IMR-90 (cell line): Measurements from ENCODE around the gene DCAF6. TPM values are rescaled to one million over a fixed set of nuclear protein-coding genes. Genes with fewer than 3 reads are reported as not detected.

Experiments
- ATAC-seq: fragments of 200-7000 bp; cut with Tn5 transposase; 2 replicates; pipeline ENCODE4 v1.9.1; 2020; ENCODE audit warnings: low read depth, mild to moderate bottlenecking, moderate library complexity
- BruUV-seq: library from RNA; stranded (reverse); fragments of 400-500 nt; replicated peaks from 2 replicates; lab custom pipeline; 2021; lab: Mats Ljungman, UMichigan
- CTCF ChIA-PET: fragments of 300-600 bp; formaldehyde crosslinking; extraction: SDS; loops from one replicate; lab custom pipeline; 2021; ENCODE audit warnings: antibody characterized with exemption; lab: Yijun Ruan, JAX
- POLR2A ChIA-PET: fragments of 300-600 bp; sonication (Branson Sonifier 250); formaldehyde crosslinking; loops from one replicate; lab custom pipeline; 2022; ENCODE audit warnings: antibody characterized with exemption; ENCODE audit not compliant: unreplicated experiment; lab: Charles Lee
- DNase-seq: peaks from one replicate; pipeline ENCODE4 v3.0.0; 2013
- H2AFZ ChIP-seq: replicated peaks from 2 replicates; pipeline ENCODE3; 2013; ENCODE audit warnings: low read length, mild to moderate bottlenecking; ENCODE audit not compliant: poor library complexity
- H2AK5ac ChIP-seq: 2 replicates; pipeline ENCODE4 v1.6.1; 2013; ENCODE audit warnings: low read depth, low read length, inconsistent platforms
- H2AK9ac ChIP-seq: replicated peaks from 2 replicates; pipeline ENCODE3; 2013; ENCODE audit warnings: mild to moderate bottlenecking, low read depth, low read length, moderate library complexity; ENCODE audit not compliant: poor library complexity
- H2BK120ac ChIP-seq: 2 replicates; pipeline ENCODE4 v1.6.1; 2013; ENCODE audit warnings: low read depth, low read length, inconsistent platforms
- H2BK15ac ChIP-seq: 3 replicates; pipeline ENCODE4 v1.6.1; 2013; ENCODE audit warnings: low read depth, low read length, inconsistent platforms
- H2BK20ac ChIP-seq: 2 replicates; pipeline ENCODE4 v1.6.1; 2013; ENCODE audit warnings: low read depth, mild to moderate bottlenecking, inconsistent platforms, low read length, moderate library complexity
- H2BK5ac ChIP-seq: 2 replicates; pipeline ENCODE4 v1.6.1; 2013; ENCODE audit warnings: mild to moderate bottlenecking, low read depth, low read length, inconsistent platforms; ENCODE audit not compliant: poor library complexity, severe bottlenecking
- H3K14ac ChIP-seq: replicated peaks from 2 replicates; pipeline ENCODE4 v1.6.1; 2013; ENCODE audit warnings: low read depth, low read length, inconsistent platforms
- H3K18ac ChIP-seq: 2 replicates; pipeline ENCODE4 v1.6.1; 2013; ENCODE audit warnings: low read depth, low read length, control low read depth
- H3K23ac ChIP-seq: 2 replicates; pipeline ENCODE4 v1.6.1; 2013; ENCODE audit warnings: low read depth, low read length, inconsistent platforms
- H3K27ac ChIP-seq: 2 replicates; pipeline ENCODE4 v1.5.1; 2013; ENCODE audit warnings: mild to moderate bottlenecking, control low read depth, low read length; ENCODE audit not compliant: insufficient read depth
- H3K27me3 ChIP-seq: 2 replicates; pipeline ENCODE4 v1.6.1; 2013; ENCODE audit warnings: low read length; ENCODE audit not compliant: control insufficient read depth, insufficient read depth
- H3K36me3 ChIP-seq: 2 replicates; pipeline ENCODE4 v1.6.1; 2013; ENCODE audit warnings: low read length, mixed read lengths; ENCODE audit not compliant: control insufficient read depth, insufficient read depth
- H3K4ac ChIP-seq: 2 replicates; pipeline ENCODE4 v1.6.1; 2013; ENCODE audit warnings: low read depth, low read length, inconsistent platforms
- H3K4me1 ChIP-seq: 2 replicates; pipeline ENCODE4 v1.6.1; 2013; ENCODE audit warnings: low read length, mixed read lengths; ENCODE audit not compliant: control insufficient read depth, insufficient read depth
- H3K4me2 ChIP-seq: 2 replicates; pipeline ENCODE4 v1.6.1; 2013; ENCODE audit warnings: low read depth, mild to moderate bottlenecking, control low read depth, low read length, moderate library complexity
- H3K4me3 ChIP-seq: 2 replicates; pipeline ENCODE4 v1.5.1; 2013; ENCODE audit warnings: low read depth, mild to moderate bottlenecking, control low read depth, low read length, moderate library complexity; ENCODE audit not compliant: insufficient read depth
- H3K56ac ChIP-seq: 2 replicates; pipeline ENCODE4 v1.6.1; 2013; ENCODE audit warnings: low read length, inconsistent platforms; ENCODE audit not compliant: insufficient read depth; ENCODE audit errors: extremely low read depth
- H3K79me1 ChIP-seq, 2 experiments: 2 replicates each; pipeline ENCODE4 v1.6.1; 2013; ENCODE audit warnings: low read length in 2 of 2, inconsistent platforms in 1 of 2, low read depth in 1 of 2
- H3K9ac ChIP-seq: 2 replicates; pipeline ENCODE4 v1.6.1; 2013; ENCODE audit warnings: low read depth, low read length, control low read depth
- H3K9me1 ChIP-seq: 2 replicates; pipeline ENCODE4 v1.6.1; 2013; ENCODE audit warnings: low read length, inconsistent platforms; ENCODE audit not compliant: insufficient read depth
- H3K9me3 ChIP-seq: 2 replicates; pipeline ENCODE4 v1.6.1; 2013; ENCODE audit warnings: low read length; ENCODE audit not compliant: control insufficient read depth, insufficient read depth
- H4K20me1 ChIP-seq: 2 replicates; pipeline ENCODE4 v1.6.1; 2013; ENCODE audit warnings: low read length, inconsistent platforms; ENCODE audit not compliant: insufficient read depth
- H4K5ac ChIP-seq: 2 replicates; pipeline ENCODE4 v1.6.1; 2013; ENCODE audit warnings: mild to moderate bottlenecking, low read depth, low read length, control low read depth
- H4K8ac ChIP-seq, 2 experiments: 2 replicates each; pipeline ENCODE4 v1.6.1; 2013; ENCODE audit warnings: low read depth in 2 of 2, low read length in 2 of 2, control low read depth in 1 of 2, inconsistent platforms in 1 of 2
- H4K91ac ChIP-seq: 2 replicates; pipeline ENCODE4 v1.6.1; 2013; ENCODE audit warnings: low read depth, low read length, inconsistent platforms; ENCODE audit not compliant: insufficient read depth
- CTCF ChIP-seq: conservative IDR thresholded peaks from 2 replicates; pipeline ENCODE4 v1.5.1; 2012; ENCODE audit warnings: mild to moderate bottlenecking, low read depth, low read length, improper control_type of control experiment
- FOS ChIP-seq: fragments of 150-350 bp; IDR thresholded peaks from 2 replicates; pipeline ENCODE4 v1.6.1; 2016; ENCODE audit warnings: low read depth, low read length
- MXI1 ChIP-seq: IDR thresholded peaks from 2 replicates; pipeline ENCODE4 v1.6.1; 2012; ENCODE audit warnings: low read depth, mild to moderate bottlenecking, low read length, moderate library complexity, borderline replicate concordance
- POLR2A ChIP-seq: IDR thresholded peaks from 2 replicates; pipeline ENCODE4 v1.6.1; 2012; ENCODE audit warnings: mild to moderate bottlenecking, low read depth, low read length
- RFX5 ChIP-seq: IDR thresholded peaks from 2 replicates; pipeline ENCODE4 v1.8.0; 2012; ENCODE audit warnings: low read depth, mild to moderate bottlenecking, low read length, moderate library complexity
- SMC3 ChIP-seq: fragments of 150-350 bp; IDR thresholded peaks from 2 replicates; pipeline ENCODE4 v1.6.1; 2016; ENCODE audit warnings: low read depth, mild to moderate bottlenecking, antibody characterized with exemption, low read length, moderate library complexity
- WGBS, 2 experiments: methylation state at CpG; one replicate each; pipeline versions ENCODE4 v1.1.5 to v1.1.7; 2013; ENCODE audit warnings: missing lambda C conversion rate in 2 of 2; ENCODE audit not compliant: insufficient read length in 1 of 2; ENCODE audit errors: extremely low coverage in 2 of 2; 5-methylcytosine and 5-hydroxymethylcytosine counted together
- dilution Hi-C: fragments of 300-500 bp; cut with HindIII; formaldehyde crosslinking; loops from one replicate; pipeline ENCODE4 v1.14.3; 2018; ENCODE audit warnings: low sequenced_read_pairs; ENCODE audit not compliant: unreplicated experiment
- in situ Hi-C: fragments of 300-500 bp; cut with MboI; formaldehyde crosslinking; loops from 3 replicates; pipeline ENCODE4 v1.14.3; 2019; ENCODE audit warnings: low sequenced_read_pairs, inconsistent platforms, mixed read lengths
- intact Hi-C: fragments of 100-400 bp; cut with micrococcal nuclease; formaldehyde crosslinking; loops from 2 replicates; pipeline ENCODE4 v1.10.0; 2022
- polyA plus RNA-seq, 3 experiments: library from polyadenylated mRNA; depleted of rRNA; stranded (reverse); fragments of >200 nt; gene quantifications; 2 replicates each; pipeline ENCODE4 v1.2.3, GENCODE V29; 2012; ENCODE audit warnings: low replicate concordance in 1 of 3
- total RNA-seq: library from RNA; depleted of rRNA; stranded (reverse); fragments of >200 nt; gene quantifications from 2 replicates; pipeline ENCODE4 v1.2.3, GENCODE V29; 2012

DCAF6 gene
- total and polyA plus RNA-seq, 2 of the 4 experiments (the other 2 are of a cell fraction) = 60.4 to 88.7 TPM

- Histone ChIP-seq H3K4me3 (no peak overlapping the region), H3K23ac (no peak overlapping the region), H4K8ac (no peak overlapping the region), H3K9me3 (no peaks in the 10 kb centered on the region), H3K9ac (no peak overlapping the region), H2AK9ac (no peak overlapping the region), H3K4me1 (no peaks in the 10 kb centered on the region), H3K4ac (no peak overlapping the region), H3K27ac (no peak overlapping the region), H2BK120ac (no peak overlapping the region), H3K14ac (no peak overlapping the region), H3K9me1 (no peaks in the 10 kb centered on the region), H2AFZ (no peak overlapping the region), H2AK5ac (no peak overlapping the region), H3K36me3 (peaks cover 5% of the 10 kb centered on the region), H4K5ac (no peak overlapping the region), H2BK5ac (no peak overlapping the region), H3K79me1 (peaks cover 3 to 10% of the 10 kb centered on the region in 2 experiments; a peak in 2 of 4 replicates), H4K91ac (no peak overlapping the region), H3K56ac (no peak overlapping the region), H4K20me1 (no peaks in the 10 kb centered on the region), H3K18ac (no peak overlapping the region), H2BK20ac (no peak overlapping the region), H2BK15ac (no peak overlapping the region), H3K27me3 (no peaks in the 10 kb centered on the region), H3K4me2 (no peak overlapping the region)
- dilution Hi-C loops = no loop called here
- WGBS, 2 experiments = no CpG with 5 or more reads among the region's 1 CpG
- intact Hi-C loops = loop anchor here (5.0 kb wide), 1 partner anchor 35 kb away; no protein-coding TSS in a partner anchor
- no peak for TF ChIP-seq FOS
- no peak for TF ChIP-seq RFX5
- TF ChIP-seq SMC3 = no peak
- TF ChIP-seq MXI1 = no peak
- no peak for TF ChIP-seq POLR2A
- TF ChIP-seq CTCF = no peak
- ChIA-PET POLR2A (no interaction called here), CTCF (no interaction called here)
- no peak for ATAC-seq
- no peak for DNase-seq
- in situ Hi-C loops = no loop called here
- no TSS peak for BruUV-seq
Observed at GRCh38 chr1:168032029-168032428, 95.5 kb downstream of the DCAF6 start.
